Suprapubic skin (tissue), 4 donors: ENCODE measurements around the gene TMEM242. TPM values are rescaled to one million over a fixed set of nuclear protein-coding genes. Genes with fewer than 3 reads are reported as not detected.

Experiments
- DNase-seq, 2 donors: peaks; one replicate each; pipeline ENCODE4 v3.0.0-alpha.2; 2019; ENCODE audit warnings: low spot score in 2 of 2
- H3K27ac ChIP-seq: fragments of 200-600 bp; sonication (generic); one replicate; pipeline ENCODE4 v1.5.1; 2019
- H3K27me3 ChIP-seq: fragments of 200-600 bp; sonication (generic); one replicate; pipeline ENCODE4 v1.5.1; 2019
- H3K36me3 ChIP-seq: fragments of 200-600 bp; sonication (generic); one replicate; pipeline ENCODE4 v1.5.1; 2019
- H3K4me1 ChIP-seq: fragments of 200-600 bp; sonication (generic); one replicate; pipeline ENCODE4 v1.5.1; 2019
- H3K4me3 ChIP-seq: fragments of 200-600 bp; sonication (generic); one replicate; pipeline ENCODE4 v1.5.1; 2019; ENCODE audit warnings: mild to moderate bottlenecking
- H3K9me3 ChIP-seq: fragments of 200-600 bp; sonication (generic); one replicate; pipeline ENCODE4 v1.5.1; 2019
- EP300 ChIP-seq: sonication (generic); formaldehyde crosslinking; IDR thresholded peaks from one replicate; pipeline ENCODE4 v1.6.1; 2017; ENCODE audit warnings: antibody characterized with exemption
- POLR2A ChIP-seq, 2 donors: fragments of 450-650 bp; IDR thresholded peaks; one replicate each; pipeline ENCODE4 v1.6.1; 2017; ENCODE audit warnings: antibody characterized with exemption in 2 of 2, mild to moderate bottlenecking in 2 of 2, moderate library complexity in 2 of 2
- POLR2AphosphoS5 ChIP-seq, 3 donors: sonication (generic); formaldehyde crosslinking; IDR thresholded peaks; one replicate each; pipeline ENCODE4 v1.6.1; 2017; ENCODE audit warnings: antibody characterized with exemption in 3 of 3
- WGBS: methylation state at CpG from one replicate; pipeline ENCODE4 v1.1.5; 2018; 5-methylcytosine and 5-hydroxymethylcytosine counted together
- total RNA-seq, 4 donors: library from RNA; depleted of rRNA; stranded (reverse); fragments of >200 nt; gene quantifications; one replicate each; pipeline ENCODE4 v1.1.0, GENCODE V29; 2016
- TF ChIP-seq, protein P1 (sequence below), 2 donors: fragments of 200-600 bp in 1 of 2; fragments of 450-650 bp in 1 of 2; sonication (generic) in 1 of 2; IDR thresholded peaks; one replicate each; pipeline ENCODE4 v1.5.1; 2016 to 2019; ENCODE audit warnings: antibody characterized with exemption in 2 of 2, mild to moderate bottlenecking in 1 of 2, moderate library complexity in 1 of 2

The TMEM242 gene
- total RNA-seq, 4 donors from 2014 or later: 3.9 to 5.7 (median 4.6) TPM

DNA sequence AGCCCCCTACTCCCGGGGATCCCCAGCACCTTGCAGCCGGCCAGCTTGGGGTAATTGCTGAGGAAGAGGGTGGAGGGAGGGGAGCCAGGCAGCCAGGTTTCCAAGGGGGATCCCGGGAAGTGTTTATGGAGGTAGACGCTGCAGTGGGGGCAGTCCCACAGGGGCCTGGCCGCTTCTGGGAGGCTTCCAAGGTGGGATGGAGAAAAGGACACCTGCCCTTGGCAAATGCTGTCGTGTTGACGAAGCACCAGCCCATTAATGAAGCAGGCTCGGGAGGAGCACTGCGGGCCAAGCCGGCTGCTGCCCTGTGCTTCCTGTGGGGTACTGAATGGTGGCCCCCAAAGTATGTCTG is 82.4 kb downstream of the TMEM242 start:
- Histone ChIP-seq H3K9me3 (no peaks in the 10 kb centered on the region), H3K27me3 (no peaks in the 10 kb centered on the region), H3K4me3 (no peak overlapping the region), H3K4me1 (peaks cover 53% of the 10 kb centered on the region), H3K27ac (peak overlapping the region; percentile 79), H3K36me3 (no peaks in the 10 kb centered on the region)
- 71% methylated on average over 10 of the region's 10 CpGs for WGBS
- DNase-seq: no peak
- TF ChIP-seq POLR2AphosphoS5 (IDR thresholded peaks at IDR 0.05) (no peak), EP300 (no peak), POLR2A (IDR thresholded peaks at IDR 0.05) (no peak)
- TF ChIP-seq, protein P1, sequence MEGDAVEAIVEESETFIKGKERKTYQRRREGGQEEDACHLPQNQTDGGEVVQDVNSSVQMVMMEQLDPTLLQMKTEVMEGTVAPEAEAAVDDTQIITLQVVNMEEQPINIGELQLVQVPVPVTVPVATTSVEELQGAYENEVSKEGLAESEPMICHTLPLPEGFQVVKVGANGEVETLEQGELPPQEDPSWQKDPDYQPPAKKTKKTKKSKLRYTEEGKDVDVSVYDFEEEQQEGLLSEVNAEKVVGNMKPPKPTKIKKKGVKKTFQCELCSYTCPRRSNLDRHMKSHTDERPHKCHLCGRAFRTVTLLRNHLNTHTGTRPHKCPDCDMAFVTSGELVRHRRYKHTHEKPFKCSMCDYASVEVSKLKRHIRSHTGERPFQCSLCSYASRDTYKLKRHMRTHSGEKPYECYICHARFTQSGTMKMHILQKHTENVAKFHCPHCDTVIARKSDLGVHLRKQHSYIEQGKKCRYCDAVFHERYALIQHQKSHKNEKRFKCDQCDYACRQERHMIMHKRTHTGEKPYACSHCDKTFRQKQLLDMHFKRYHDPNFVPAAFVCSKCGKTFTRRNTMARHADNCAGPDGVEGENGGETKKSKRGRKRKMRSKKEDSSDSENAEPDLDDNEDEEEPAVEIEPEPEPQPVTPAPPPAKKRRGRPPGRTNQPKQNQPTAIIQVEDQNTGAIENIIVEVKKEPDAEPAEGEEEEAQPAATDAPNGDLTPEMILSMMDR (IDR thresholded peaks at IDR 0.05): no peak

DNA sequence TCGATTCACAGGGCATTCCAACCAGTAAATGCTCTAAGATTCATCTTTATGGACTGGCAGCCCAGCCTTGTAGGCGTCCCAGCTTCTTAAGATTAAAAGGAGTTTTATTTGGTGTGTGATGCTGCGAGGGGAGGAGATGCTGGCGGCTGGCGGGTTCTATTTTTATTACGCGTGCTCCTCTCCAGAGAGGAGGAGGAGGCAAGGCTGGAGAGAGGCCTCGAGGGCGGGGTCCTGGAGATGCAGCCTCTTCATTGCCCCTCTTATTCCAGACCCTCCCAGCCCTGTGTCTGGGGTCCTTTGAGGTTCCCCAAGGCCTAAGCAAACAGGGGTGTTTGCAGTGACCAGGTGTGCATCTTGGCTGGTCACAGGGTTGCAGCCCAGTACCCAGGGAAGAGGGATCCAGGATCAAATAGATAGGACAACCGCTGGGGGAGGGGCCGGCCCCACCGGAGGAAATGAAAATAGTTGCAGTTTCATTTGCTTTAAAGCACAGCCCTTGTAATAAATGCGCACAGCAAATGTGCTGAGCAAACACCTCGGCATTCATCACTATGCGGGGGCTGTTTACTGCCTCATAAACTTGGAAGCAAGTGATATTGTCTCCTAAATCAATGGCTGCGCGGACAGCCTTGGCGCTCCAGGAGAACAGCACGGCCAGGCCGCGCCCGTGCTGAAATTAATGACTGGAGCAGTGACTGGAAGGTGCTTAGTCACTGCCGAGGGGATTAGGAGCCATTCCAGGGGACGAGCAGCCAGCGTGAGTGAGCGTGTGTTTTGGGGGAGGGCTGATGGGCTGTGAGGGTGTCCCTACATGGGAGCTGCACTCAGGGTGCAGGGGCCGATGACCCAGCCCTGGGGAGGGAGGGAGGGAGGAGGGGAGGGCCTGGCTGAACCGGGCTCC is 83.0 kb downstream of the TMEM242 start:
- Histone ChIP-seq H3K36me3 (no peaks in the 10 kb centered on the region), H3K27me3 (no peaks in the 10 kb centered on the region), H3K27ac (peak overlapping the region; percentile 79), H3K4me1 (peaks cover 53% of the 10 kb centered on the region), H3K4me3 (peak overlapping the region; percentile 32), H3K9me3 (no peaks in the 10 kb centered on the region)
- peak; percentile 82 to 87 for DNase-seq
- TF ChIP-seq POLR2AphosphoS5 (IDR thresholded peaks at IDR 0.05) (peak in 2 of 3 donors; percentile 13 to 32), EP300 (no peak)
- WGBS: 23% methylated on average over 26 of the region's 28 CpGs

DNA sequence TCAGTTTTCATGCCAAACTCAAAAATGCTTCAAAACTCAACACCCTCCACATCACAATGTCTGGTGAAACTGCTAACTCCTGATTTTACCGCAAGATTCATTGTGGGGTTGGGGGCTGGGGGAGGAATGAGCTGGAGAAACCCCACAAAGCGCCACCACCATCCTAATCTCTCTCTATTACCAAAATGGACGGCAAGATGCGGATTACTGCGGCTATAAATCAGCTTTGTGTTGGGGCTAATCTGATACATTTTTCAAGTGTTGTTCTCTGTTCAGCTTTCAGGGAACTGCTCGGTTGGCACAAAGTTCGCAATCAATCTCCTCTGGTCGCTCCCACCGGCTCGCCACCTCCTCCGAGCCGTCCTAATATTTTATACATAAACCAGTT is 83.7 kb downstream of the TMEM242 start:
- no peaks in the 10 kb centered on the region for H3K36me3 ChIP-seq
- peaks cover 53% of the 10 kb centered on the region for H3K4me1 ChIP-seq
- no peaks in the 10 kb centered on the region for H3K9me3 ChIP-seq
- H3K27ac ChIP-seq: peak overlapping the region; percentile 79
- TF ChIP-seq, protein P1 (IDR thresholded peaks at IDR 0.05): no peak
- TF ChIP-seq POLR2AphosphoS5 (IDR thresholded peaks at IDR 0.05): no peak
- TF ChIP-seq EP300: no peak
- TF ChIP-seq POLR2A (IDR thresholded peaks at IDR 0.05): no peak
- H3K27me3 ChIP-seq: no peaks in the 10 kb centered on the region
- no peak for DNase-seq
- peak overlapping the region; percentile 32 for H3K4me3 ChIP-seq
- WGBS: 75% methylated on average over 12 of the region's 12 CpGs

Other genes starting within 250 kb of the TMEM242 start
- gene ZDHHC14, start 57.7 kb upstream of the TMEM242 start, total RNA-seq: 1 to 10 TPM; 4.3 to 9.9 (median 7.7) TPM